CD4-positive, alpha-beta T cell treated with Interferon gamma for 1 hour (primary cell): ENCODE measurements around the gene CRIM1.

Experiments
- DNase-seq: peaks from one replicate; pipeline ENCODE4 v3.0.0-alpha.2; 2020

The CRIM1 gene

DNA sequence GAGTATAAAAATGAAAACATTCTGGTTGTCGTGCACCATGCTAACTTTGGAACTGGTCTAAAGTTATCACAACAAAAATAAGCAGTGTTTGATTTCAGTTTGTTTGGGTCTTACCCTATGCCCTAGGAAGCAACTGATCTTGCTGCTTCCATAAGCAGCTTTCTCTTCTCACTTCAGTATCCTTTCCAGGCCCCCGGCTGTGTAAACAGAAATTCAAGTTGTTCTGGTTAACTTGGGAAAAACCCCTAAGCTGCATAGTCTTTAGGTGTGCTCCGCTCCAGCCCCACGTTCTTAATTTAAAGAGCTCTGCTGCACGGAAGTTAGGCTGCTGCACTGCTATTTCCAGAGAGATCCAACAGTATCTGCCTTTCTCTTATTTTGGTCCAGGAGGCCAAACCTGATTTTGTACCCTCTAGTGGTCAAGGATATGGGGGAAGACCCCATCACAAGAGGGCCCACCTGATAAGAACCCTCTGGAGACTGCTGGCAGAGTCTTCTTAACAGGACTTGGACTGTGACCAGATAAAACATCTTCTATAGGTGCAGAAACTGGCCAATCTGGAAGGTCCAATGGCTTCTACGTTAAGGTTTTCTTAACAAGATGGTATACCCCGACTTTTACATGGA, 173.3 kb downstream of the CRIM1 start:
- DNase-seq = no peak

DNA sequence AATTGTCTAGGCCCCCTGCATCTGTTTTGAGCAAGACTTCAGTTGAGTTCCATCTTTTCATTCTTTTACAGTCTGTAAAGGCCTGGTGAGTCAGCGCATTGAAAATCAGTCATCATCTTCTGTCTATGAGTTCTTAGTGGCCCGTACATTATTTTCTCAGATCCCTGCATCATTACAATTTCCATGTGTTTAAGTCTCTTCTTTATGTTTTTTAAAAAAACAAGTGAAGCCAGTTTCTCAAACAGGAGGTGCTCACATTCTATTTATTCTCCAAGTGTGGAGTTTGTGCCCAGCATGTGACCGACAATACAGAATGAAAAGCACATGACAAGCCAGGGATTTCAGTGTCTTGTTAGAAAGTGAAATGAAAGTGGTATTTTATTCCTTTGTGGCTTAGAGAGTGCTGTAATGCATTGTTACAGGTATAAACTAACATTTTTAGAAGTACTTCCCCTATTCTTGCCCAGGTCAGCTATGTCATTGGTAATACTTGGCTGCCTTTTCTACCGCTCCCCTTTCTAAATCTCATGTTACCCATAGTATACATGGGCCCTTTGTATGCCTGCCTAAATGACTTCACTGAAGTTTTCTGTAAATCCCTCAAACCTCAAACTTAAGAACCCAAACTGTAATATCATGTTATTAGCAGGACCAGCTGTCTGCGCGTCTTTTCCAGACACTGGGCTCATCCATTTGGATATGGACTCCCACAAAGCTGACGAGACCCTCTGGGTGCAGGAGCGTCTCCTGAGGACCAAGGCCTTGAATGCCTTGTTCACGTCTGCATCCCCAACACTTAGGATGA, 174.8 kb downstream of the CRIM1 start:
- DNase-seq = no peak

DNA sequence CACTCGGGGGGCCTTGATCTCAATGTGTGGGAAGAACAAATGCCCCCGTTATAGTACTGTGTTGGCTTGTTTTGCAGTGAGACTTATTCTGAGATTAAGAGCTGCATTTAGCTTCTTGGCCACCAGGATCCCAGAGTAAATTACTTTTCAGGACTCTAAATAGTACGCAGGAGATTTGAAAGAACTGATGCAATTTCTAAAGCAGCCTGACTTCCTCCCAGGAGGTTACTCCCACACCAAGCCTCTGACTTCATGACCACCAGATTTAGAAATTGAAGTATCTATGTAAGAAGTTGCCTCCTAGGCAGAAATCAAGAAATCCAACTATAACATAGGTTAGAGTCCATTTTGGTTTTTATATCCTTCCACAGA, 175.4 kb downstream of the CRIM1 start:
- no peak for DNase-seq

- DNase-seq = no peak
Observed at GRCh38 chr2:36534275-36534799, 178.8 kb downstream of the CRIM1 start.

DNA sequence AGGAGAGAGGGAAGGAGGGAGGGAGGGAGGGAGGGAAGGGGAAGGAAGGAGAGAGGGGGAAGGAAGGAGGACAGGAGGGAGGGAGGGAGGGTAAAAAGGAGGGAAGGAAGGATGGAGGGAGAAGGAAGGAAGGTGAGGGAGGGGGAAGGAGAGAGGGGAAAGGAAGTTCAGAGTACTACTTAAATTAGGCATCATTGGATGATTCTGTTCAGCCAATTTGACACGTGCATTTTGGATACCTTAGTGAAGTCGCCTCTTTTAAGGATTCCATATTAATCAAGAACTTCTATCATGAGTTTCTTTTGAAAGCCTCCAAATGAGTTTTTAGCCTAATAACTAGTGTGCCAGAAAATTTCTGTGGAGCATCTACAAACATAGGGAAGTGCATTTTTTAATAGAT, 179.5 kb downstream of the CRIM1 start:
- DNase-seq = no peak

GRCh38 chr2:36536776-36537175, 181.2 kb downstream of the CRIM1 start:
- no peak for DNase-seq

DNA sequence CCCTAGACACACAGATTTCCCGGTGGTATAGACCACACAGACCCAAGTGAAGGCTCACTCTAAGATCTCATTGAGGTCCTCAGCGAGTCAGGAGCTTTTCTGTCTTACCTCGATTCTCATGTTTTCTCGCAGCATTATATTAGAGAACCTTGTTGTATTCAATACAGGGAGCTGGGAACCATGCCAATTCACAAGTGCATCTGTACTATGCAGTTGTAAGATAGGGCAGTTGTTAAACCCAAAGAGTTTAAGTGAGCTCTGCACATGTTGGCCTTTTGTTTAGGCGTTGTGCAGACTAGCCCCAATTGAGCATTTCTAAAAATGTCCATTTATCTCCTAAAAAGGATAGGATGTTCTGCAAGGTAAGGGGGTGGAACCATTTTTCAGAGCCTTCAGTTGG, 182.8 kb downstream of the CRIM1 start:
- DNase-seq = no peak

DNA sequence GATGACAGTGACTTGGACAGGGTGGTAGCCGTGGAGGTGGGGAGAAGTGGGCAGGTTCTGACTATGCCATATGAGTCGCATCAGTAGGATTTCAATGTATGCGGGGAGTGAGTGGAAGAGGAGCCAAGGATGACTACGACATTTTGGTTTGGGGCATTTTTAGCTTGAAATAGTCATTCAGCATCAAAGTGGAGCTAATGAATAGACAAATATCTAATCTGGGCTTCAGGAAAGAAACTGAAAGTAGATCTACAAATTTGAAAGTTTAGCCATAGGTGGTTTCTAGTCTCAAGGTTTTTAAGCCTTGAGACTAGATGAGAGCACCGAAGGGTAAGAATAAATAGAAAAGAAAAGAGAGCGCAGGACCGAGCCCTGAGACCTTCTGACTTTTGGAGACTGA, 184.1 kb downstream of the CRIM1 start:
- DNase-seq = no peak

GRCh38 chr2:36540986-36541754, 185.6 kb downstream of the CRIM1 start:
- DNase-seq = no peak

GRCh38 chr2:36541891-36542595, 186.5 kb downstream of the CRIM1 start:
- DNase-seq = no peak

DNA sequence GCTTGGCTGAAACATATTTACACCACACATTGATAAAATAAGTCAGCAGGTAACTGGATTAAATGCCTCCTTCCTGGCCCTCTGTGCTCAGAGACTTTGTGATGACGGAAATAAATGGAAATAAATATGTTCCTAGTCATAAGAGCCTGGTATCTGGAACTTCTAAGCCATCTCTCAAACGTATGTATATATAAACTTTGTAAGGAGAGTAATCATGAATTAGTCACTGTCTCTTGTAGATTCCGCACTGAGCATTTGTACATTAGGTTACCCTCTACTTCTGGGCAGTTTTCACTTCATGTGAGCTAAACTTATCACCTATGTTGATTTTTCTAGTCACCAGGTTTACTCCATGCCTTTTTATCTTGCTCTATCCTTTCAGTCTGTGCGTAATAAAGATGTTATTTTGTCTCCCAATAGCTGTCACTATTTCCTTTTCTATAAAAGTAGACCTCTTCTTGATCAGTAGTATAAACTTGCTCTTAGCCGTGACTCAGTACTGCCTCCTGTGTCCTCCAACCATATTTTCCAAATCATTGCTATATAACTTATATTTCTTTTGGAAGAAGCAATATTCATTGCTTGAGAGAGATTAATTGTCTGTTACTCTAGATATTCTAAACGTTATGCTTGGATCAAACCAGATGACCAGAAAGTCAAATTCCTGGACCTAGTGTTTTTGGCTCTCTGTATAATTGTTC, 189.2 kb downstream of the CRIM1 start:
- no peak for DNase-seq

- DNase-seq = no peak
Observed at GRCh38 chr2:36545871-36546416, 190.4 kb downstream of the CRIM1 start.

DNA sequence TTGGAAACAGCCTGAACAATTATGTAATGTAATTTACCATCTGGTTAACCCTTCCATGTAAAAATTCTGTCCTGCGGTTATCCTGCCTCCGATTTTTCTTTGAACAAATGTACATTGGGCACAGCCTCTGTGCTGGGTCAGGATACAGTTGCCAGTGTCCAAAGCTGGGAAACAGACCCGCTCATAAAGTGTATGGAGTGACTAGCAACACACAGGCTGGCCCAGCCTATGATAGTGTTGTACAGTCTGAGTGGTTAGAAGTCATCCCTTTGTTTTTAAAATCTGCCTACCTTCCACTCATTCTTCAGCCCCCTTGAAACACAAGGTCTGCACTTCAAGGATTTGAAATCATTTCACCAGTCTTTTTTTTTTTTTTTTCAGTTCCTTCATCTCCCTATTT, 192.3 kb downstream of the CRIM1 start:
- no peak for DNase-seq

DNA sequence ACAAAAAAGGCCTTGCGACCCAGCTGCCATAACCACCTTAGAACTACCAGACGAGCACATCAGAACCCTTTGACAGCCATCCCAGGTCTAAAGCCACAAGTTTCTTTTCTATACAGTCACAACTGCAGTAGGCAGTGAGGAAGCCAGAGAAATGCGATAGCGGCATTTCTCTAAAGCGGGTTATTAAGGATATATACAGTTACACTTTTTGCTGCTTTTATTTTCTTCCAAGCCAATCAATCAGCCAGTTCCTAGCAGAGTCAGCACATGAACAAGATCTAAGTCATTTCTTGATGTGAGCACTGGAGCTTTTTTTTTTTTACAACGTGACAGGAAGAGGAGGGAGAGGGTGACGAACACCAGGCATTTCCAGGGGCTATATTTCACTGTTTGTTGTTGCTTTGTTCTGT, 193.6 kb downstream of the CRIM1 start:
- no peak for DNase-seq

- no peak for DNase-seq
Observed at GRCh38 chr2:36550006-36550405, 194.4 kb downstream of the CRIM1 start.

DNA sequence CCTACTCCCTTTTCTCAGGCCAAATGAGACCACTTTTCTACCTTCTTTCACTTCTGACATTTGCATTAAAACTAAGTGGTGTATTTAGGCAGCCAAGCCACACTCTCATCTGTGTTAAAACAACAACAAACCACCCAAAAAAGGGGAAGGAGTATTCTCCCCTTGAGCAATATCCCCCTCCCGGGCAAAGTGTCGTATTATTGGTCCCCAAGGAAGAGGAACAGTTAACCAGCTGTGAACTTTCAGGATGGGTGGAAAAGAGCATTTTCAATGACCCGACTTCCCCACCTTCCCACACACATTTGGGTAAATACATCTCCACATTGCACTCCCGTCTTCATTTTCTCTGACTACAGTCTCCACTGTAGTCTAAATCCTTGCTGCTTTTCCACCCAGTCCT, 198.1 kb downstream of the CRIM1 start:
- peak; percentile 5 for DNase-seq

GRCh38 chr2:36554531-36554930, 199.0 kb downstream of the CRIM1 start:
- DNase-seq = no peak

- DNase-seq = no peak
Observed at GRCh38 chr2:36555789-36556188, 200.2 kb downstream of the CRIM1 start.

DNA sequence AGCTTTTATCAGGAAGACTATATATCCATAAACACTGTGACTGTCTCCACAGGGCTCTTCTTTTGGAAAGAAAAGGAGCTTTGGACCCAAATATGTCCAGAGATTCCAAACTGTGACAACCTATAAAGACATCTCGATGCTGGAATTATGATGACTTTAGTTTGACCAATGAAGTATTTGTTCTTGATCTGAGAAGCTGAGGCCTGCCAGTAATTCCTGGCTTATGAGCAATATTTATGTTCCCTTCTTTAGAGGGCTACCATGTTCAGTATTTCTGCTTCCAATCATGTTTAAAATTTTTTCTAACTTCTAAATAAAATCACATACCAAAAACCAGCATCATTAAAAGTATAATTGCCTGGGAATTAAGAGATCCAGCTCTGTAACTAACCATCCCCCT, 201.3 kb downstream of the CRIM1 start:
- DNase-seq = no peak

DNA sequence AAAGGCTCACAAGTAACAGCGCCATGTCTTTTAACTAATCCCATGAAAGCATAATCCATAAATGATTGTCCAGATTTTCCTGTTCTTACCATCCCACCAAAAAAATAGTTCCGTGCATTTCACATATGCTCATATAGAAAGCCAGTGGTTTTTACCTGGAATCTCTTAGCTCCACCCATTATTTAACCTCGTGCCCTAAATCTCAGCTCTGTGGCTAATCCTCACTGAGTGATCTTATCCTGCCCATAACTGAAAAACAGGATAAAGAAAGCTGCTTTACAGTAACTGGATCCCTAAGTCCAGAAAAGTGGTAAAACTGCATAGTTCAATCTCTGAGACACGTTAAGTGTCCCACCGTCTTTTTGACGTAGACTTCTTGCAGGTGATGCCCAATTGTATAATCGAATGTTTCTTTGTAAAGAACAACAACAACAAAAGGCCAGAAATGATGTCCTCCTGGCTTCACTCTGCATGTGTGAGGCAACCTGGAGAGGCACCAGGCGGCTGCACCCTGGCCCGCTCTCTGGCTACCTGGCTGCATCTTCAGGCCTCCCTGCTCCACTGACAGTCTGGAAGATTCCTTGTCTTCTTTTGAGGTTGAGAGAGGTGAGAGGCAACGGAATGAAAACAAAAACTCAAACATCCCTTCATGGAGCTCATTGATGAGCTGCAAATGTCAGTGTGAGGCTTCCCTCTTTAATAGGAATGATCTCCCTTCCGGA, 203.8 kb downstream of the CRIM1 start:
- no peak for DNase-seq

GRCh38 chr2:36560726-36561125, 205.1 kb downstream of the CRIM1 start:
- DNase-seq = no peak
